GM21529 (cell line): ENCODE results near the gene WNT11.
A peak's percentile ranks its signal among the peaks of the same experiment; 100 is the strongest.

Experiments used
- ATAC-seq: cut with Tn5 transposase; IDR thresholded peaks from one replicate; pipeline ENCODE4 v1.9.1; 2021; ENCODE audit not compliant: unreplicated experiment

WNT11 gene

DNA sequence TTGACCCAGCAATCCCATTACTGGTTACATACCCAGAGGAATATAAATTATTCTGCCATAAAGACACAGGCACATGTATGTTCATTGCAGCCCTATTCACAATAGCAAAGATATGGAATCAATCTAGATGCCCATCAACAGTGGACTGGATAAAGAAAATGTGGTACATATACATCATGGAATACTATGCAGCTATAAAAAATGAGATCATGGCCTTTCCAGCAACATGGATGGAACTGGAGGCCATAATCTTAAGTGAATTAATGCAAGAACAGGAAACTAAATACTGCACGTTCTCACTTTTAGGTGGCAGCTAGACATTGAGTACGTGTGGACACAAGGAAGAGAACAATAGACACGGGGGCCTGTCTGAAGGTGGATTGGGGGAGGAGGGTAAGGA is 15.1 kb upstream of the WNT11 start:
- no peak for ATAC-seq

DNA sequence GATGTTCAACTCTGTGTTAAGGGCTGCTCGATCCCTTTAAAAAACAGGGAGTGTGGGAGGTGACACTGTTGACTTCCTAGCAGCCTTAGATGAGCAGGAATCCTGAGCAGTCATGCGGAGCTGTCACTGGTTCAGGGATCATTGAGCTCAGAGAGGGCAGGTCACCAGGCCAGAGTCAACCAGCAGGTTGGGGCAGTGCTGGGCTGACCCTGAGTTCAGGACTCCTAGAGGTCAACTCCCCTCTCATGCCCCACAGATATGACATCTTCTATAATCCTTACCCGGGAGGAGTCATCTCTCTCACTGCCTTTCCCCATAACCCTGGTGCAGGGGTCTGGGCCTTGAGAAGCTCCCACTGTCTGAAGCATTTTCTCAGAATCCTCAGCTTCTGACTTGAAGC is 12.9 kb upstream of the WNT11 start:
- no peak for ATAC-seq

DNA sequence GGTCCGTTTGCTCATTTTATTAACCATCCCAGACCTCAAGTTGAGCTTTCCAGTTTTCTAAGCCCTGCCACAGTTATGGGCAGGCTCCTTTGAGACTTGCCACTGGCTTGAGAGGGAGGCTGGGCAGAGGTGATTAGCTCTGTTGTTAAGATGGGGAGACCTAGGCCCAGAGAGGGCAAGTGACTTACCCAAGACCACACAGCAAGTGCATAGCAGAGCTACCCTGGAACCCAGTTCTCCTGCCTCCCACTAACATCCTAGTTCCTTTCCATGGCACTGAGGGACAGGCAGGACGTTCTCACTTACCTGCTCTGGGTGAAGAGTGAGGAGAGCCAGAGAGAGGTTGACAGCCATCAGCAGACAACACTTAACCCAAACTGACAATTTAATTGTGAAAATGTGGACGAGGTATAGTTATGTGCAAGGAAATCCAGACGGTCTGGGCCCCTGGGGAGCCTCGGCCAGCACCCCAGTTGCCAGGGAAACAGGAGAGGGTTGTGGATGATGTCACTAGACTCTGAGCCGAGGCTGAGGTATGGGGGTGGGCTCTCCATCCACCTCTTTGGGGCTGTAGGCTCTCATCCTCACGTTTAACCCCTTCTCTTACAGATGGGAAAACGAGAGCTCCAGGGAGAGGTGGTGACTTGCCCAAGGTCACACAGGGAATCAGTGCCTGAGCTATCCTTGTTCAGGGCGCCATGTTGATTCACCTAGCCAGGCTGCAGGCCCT is 12.3 kb upstream of the WNT11 start:
- no peak for ATAC-seq

DNA sequence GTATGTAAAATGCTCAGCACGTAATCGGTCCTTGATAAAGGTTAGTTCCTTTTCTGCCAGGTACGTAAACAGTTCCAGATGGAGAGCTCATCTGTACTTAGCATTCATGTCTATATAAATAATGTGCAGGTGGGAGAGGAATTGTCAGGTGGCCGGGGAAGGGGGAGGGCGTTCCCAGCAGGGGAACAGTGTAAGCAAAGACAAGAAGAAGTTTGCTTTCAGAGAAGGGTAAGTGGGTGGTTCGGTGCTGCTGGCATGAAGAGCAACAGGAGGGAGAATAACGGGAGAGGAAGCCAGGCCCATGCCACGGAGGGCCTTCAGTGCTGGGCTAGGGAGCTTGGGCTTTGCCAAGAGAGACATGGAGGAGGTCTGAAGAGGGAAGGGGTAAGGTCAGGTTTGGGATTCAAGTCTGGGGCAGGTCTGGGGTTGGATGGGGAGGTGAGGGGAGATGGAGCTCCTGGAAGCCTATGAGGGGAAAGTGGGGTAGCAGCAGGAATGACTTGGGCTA is 11.4 kb upstream of the WNT11 start:
- no peak for ATAC-seq

DNA sequence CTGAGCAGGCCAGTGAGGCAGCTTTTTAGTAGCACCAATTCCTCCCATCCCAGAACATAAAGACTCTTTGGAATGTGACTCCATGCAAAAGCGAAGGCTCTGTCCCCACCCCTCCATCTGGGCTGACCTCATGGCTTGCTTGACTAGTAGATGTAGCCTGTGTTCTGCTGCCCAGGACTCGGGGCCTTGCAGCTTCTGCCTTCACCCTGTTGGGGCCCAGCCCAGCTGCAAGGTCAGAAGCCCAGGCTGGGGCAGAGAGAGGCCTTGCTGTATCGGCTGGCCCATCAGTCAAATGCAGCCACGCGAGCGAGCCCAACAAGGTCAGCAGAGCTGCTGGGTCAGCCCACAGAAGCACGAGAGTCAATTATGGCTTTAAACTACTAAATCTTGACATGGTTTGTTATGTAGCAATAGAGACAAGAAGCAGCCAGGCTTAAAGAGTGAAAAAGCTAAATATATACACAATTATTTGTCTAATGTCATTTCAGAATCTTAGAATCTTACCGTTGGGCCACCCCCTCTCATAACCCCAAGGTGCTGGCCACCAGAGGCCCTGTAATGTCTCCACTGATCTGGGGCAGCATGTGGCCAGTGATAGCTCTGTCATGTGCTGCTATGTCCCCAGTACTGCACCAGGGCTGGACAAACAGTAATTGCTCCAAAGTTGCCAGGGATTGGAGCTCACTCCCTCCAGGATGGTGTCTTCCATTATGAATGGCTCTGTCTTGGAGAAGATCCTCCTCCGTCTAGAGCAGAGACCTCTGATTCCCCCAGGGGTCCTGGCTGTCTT is 10.4 kb upstream of the WNT11 start:
- ATAC-seq = no peak

DNA sequence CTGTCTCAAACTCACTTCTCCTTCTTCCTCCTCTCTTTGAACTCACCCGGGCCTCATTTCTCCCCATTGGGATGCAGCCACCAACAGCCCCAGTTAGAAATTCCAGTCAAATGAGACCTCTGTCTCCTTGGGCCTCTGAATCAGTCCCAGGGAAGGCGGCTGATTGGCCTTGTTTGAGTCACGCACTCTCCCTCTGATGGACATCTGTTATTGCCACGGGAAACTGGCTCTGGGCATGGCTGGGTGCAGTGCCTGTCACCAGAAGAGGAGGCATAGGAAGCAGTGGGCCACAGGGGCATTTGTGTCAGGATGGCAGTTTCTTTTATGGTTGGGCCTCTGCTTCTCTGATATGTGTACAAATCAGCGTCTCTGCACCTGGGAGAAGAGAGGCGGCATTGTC is 9.6 kb upstream of the WNT11 start:
- ATAC-seq = no peak

DNA sequence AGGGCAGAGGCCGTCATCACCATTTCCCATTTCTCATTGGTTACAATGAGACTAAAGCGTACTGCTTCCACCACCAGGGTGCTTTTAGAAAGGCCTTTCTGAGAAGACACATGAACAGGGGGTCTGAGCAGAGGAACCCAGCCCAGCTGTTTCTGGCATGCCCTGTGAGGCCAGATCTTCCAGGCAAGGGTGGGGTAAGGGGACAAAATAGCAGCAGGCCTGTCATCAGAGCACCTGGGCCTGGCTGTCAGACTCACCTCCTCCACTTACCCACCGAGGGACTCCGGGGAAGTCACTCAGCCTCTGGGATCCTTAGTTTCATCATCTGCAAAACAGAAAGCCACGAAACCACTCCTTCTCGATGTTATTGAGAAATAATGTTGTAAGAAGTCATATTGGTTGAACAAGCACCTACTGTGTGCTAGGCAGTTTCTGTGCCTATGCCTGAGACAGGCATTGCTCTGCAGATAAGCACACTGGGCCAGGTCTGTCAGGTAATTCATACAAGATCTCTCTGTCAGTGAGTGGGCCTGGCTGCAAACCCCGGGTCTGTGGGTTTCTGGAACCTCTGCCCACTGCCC is 8.8 kb upstream of the WNT11 start:
- no peak for ATAC-seq

DNA sequence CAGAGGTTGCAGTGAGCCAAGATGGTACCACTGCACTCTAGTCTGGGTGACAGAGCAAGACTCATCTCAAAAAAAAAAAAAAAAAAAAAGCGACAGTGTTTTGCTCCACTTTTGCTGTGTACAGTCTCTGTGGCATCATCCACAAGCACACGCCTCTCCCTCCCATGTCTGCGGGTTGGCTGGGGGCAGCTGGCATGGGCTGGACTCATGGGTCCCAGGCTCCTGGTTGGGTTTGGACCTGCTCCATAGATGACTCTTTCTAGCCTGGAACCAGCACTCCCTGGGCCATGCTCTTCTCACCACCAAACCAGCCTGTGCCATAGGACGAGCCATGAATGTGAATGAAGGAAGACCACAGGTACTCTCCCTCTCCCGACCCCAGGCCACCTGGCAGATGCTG is 7.9 kb upstream of the WNT11 start:
- ATAC-seq = no peak

DNA sequence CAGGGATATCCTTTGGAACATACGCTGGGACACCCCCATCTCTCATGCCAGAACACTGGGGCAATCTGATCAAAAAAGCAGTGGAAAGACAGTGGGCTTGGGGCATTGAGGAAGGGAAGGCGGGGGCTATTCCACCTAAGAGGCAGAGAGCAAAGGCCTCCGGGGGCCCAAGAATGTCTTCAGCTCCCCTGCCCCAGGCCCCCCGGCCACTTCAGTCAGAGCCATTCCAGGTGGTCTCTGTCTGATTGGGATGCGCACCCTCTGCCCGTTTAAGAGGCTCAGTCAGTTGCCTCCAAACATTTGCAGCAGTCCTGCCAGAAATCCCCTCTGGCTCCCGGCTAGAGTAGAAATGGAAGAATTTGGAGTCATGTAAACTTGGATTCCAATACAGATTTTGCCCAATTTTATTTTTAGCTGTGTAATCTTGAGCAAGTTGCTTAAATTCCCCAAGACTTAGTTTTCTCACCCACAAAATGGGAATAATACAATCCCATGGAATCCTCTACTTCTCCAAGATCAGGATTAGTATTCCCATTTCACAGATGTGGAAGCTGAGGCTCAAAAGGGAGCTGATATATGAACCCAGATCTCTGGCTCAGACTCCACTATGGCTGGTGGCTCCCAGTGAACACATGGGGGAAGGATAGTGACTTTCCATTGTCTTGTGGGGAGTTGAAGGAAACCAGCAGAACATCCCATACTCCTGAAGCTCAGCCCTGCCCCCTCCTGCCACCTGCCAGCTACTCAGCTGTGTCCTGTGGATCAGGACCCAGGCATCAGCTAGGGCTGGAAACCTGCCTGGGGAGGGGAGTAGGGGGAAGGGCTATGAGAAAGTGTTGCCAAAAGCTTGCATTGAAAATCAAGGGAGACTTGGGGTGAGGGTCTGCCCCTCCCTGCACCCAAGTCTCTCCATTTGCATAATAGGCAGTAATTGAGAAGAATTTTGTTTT is 6.1 kb upstream of the WNT11 start:
- ATAC-seq = no peak

DNA sequence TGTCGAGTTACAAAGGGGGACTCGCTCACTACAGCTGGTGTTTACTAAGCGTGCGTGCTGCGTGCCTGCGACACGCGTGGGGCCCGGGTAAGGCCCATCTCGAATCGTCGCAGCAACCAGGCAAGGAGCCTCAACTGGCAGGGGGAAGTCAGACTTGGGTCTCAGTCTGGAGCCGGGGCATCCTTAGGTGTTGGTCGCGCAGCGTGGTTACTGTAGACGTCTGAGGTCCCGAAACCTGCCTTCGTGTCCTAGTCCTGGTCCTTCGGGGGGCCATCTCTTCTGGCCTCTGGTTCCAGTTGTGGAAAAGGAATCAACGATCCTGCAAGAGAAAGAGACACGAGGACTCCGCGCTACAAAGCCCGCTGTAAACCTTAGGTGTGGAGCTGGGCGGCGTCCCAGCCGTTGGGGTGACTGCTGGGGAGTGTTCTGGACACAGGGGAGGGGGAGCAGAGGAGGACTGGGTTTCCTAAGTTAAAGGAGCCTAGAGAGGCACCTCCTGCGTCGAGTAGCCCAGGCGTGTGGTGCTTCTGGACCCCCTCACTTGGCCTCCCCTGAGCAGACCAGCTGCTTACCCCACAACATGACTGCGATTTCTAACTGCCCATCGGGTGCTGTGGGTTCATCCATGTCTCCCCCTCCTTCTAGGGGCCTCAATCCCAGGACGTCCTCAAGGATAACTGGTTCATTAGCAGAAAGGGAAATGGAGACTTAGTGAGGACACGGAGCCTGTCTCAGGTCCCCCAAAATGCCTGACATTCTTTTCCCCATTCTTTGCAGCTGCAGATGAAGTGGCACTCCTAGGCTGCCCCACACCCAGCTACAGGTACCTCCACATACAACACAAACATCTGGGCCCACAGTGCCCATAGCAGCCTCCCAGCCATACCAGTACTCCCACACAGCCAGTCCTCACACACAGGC is 4.9 kb upstream of the WNT11 start:
- ATAC-seq = no peak

DNA sequence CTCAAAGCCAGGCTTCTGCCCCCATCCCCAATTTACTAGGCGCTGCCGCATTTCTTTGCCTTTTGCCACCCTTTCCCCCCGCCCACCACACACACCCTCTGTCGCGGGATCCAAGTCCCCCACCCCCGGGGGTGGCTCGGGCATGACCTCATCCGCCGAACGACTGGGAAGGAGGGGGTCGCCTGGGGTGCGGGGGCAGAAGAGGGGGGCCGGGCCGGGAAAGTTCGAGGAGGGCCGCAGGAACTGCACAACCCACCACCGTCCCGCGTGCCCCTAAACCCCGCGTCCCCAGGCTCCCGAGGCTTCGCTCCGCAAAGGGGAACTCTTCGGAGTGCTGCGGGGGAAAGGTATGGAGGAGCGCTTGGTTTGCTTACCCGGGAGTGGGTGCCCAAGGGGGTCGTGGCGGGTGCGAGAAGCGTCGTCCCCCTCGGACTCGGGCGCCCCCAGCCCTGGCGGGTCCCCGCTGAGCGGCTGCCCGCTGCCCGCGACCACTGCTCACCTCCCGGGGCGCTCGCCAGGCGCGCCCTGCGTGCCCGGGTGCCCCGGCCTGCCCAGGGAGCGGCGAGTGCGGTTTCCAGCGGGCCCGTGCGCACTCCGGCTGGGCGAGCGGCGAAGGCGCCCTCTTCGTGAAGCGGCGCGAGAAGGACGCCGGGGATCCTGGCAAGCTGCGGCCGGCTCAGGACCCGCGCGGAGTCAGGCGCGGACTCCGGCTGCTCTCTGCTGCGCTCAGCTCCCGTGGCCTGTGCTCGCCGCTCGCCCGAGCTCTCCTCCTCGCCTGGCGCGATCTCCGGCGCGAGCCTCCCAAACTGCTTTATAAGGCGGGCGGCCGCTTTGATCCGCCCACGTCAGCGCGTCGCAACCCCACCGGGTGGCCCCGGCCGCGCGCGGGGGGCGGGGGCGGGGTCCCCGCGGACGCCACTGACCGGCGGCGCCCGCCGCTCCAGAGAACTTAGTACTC is 4.0 kb upstream of the WNT11 start:
- no peak for ATAC-seq

DNA sequence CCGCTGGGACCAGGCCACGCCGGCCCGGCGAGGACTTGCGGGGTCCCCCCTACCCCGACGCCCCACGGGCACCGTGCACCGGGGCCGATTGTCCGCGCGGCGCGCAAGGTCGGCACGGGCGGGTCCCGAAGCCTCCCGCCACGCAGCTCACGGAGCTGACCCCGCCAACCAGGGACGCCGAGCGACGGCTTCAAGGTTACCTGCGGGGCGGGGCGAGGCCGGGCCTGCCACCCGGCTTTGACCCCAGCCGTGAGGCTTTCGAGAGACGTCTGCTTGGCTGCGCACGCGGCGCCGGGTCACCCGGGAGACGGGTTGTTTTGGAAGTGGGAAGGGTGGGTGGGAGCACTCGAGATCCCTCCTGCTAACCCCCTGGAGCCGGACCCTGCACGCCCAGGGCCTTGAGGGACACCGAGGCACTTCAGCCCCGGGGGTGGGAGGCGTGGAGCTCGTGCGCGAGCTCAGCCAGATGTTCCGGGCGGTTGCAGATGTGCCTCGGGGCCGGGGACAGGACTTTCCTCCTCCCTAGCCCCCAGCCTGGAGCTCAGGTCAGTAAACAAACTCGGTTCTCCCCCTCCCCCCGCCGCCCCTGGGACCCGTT is 3.2 kb upstream of the WNT11 start:
- ATAC-seq = no peak

DNA sequence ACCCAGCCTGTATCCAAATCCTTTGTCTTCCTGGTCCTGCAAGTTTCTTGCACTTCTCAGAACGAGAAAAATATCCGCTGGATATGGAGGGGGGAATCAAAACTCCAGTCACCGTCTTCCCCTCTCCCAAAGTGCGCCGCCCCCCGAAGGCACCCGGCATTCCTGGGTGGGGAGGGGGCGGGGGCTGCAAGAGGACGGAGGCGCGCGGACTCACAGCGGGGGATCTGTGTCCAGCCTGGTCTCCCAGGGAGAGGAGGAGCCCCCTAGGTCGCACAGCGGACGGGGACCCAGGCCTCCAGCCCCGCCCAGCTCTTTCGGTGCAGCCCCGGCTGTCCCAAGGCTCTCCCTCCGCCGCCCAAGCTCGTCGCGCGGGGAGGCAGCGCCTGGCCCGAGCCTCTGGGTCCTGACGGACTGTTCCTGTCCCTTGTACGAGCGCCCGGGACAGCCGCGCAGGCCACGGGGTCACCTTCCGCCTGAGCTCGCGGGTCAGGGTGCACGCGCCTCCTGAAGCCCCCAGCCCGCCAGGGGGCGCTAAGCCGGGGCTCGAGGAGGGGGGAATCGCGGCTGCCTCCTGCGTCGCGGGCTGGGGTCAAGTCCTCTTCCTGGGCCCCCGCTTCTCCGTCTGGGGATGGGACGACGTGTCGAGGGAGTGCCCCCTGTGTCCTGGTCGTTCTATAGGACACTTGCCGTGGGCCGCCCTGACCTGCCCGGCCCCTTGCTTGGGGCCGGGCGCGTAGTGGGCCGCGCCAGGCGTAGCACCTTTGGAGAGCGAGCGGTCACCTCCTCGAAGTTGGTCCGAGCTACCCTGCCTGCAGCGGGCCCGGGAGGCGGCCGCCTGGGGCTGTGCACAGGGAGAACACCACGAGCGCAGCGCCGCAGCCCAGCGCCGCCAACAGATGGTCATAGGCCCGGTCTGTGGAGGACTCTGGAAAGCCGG is 2.4 kb upstream of the WNT11 start:
- peak; percentile 35 for ATAC-seq

DNA sequence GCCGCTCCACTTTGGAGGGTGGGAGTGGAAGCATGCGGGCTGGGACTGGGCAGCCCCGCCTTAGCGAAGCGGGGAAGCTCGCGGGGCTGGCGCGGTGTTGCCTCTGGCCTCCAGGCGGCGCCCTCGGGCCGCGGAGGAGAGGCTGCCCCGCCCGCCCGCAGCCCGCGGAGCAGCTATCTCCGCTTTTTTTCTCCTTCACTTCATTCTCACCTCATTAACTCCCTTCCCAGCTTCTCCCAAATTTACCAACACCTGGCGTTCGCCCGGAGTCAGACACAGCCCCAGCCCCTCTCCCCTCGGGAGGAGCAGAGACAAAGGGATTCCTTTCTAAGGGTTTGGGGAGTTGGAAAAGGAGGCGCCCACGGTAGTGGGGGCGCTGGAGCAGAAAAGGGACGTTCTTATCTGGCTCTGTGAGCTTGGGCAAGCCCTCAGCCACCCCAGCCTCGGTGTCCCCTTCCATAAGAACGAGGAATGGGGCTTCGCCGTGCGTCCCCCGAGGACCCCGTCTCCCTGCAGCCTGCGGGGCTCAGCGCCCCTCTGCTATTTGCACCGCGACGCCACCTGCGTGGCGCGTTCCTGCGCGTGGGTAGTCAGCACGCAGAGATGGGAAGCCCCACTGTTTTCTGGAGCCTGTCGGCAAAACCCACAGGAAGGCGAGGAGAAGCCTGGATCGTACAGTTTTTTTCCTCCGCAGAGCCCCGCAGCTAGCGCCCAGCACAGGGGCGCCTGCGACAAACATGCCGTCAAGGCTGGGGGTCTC is 1.5 kb upstream of the WNT11 start:
- no peak for ATAC-seq

DNA sequence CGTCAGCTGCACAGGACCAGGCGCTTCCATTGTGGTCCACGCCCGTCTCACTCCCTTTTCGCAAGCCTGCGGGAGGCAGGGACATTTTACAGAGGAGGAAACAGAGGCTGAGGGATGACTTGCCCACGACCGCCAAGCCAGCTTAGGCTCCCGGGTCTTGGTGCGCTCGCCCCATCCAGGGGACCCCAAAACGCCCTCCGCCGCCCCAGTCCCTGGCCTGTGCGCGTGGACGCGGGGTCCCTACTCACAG is 300 bp downstream of the WNT11 start:
- no peak for ATAC-seq

DNA sequence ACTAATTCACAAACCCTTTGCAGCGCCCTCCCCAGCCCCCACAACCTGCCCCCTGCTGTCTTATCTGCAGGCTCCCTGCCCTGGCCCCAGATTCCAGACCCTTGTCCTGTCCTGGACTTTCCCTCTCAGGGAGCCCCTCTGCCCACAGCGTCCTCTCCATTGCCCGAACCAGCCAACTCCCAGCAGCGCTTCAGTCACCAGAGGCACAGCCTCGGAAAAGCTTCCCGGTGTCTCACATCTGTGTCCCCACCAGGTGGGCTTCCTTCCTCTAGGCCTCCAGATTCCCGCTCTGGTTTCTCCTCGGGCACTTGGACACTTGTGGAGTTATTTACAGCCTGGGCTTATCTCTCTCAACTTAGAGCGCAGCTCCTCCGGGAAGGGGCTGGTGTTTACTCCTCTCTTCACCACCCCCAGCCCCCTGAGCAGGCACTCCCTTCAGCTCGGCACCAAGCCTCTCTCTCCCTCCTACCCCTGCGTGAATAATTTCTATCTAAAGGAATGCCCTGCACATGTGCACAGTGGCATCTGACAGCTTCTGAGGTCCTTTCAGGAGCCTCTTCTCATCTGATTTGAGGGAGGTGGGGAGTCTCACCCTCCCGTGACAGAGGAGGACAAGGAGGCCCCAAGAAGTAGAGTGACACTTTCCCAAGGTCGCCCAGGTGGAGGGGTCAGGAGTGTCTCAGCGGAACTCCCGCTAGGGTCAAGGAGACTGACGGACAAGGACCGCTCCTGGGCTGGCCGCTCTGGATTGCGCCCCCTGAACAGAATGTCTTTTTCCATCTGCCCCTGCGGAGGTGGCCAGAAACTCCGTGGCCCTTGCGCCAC is 838 bp downstream of the WNT11 start:
- no peak for ATAC-seq
